Breast epithelium (tissue), 4 donors: ENCODE data around the gene WWTR1. TPM values are rescaled to one million over a fixed set of nuclear protein-coding genes. Genes with fewer than 3 reads are reported as not detected.

Experiments used
- DNase-seq, 2 donors: peaks; one replicate each; pipeline ENCODE4 v3.0.0-alpha.2; 2019; ENCODE audit warnings: low spot score in 2 of 2
- H3K27ac ChIP-seq, 2 donors: fragments of 200-600 bp; sonication (generic) in 1 of 2; one replicate each; pipeline ENCODE4 v1.5.1; 2016 to 2019; ENCODE audit warnings: mild to moderate bottlenecking in 1 of 2
- H3K27me3 ChIP-seq, 2 donors: fragments of 200-600 bp; sonication (generic) in 1 of 2; one replicate each; pipeline versions ENCODE4 v1.5.1 to v1.6.0; 2017 to 2019; ENCODE audit warnings: control low read depth in 1 of 2, mild to moderate bottlenecking in 1 of 2
- H3K36me3 ChIP-seq: fragments of 200-600 bp; one replicate; pipeline ENCODE4 v1.5.1; 2019
- H3K4me1 ChIP-seq, 2 donors: fragments of 200-600 bp; sonication (generic); one replicate each; pipeline ENCODE4 v1.5.1; 2016 to 2019; ENCODE audit warnings: control low read depth in 1 of 2
- H3K4me3 ChIP-seq, 3 donors: fragments of 200-600 bp; sonication (generic); 1 replicate in 2 of 3; 2 replicates in 1 of 3; pipeline ENCODE4 v1.5.1; 2016 to 2019; ENCODE audit warnings: mild to moderate bottlenecking in 3 of 3, moderate library complexity in 2 of 3
- H3K9me3 ChIP-seq, 2 donors: fragments of 200-600 bp; sonication (generic) in 1 of 2; one replicate each; pipeline ENCODE4 v1.5.1; 2016 to 2019; ENCODE audit warnings: control low read depth in 1 of 2
- CTCF ChIP-seq, 3 donors: fragments of 450-650 bp; IDR thresholded peaks; one replicate each; pipeline ENCODE4 v1.5.1; 2016 to 2017; ENCODE audit warnings: antibody characterized with exemption in 3 of 3, mild to moderate bottlenecking in 3 of 3, moderate library complexity in 3 of 3
- POLR2A ChIP-seq: fragments of 450-650 bp; IDR thresholded peaks from one replicate; pipeline ENCODE4 v1.6.1; 2016; ENCODE audit warnings: antibody characterized with exemption, mild to moderate bottlenecking, moderate library complexity
- POLR2AphosphoS5 ChIP-seq, 3 donors: sonication (generic); formaldehyde crosslinking; IDR thresholded peaks; one replicate each; pipeline ENCODE4 v1.6.1; 2017; ENCODE audit warnings: antibody characterized with exemption in 3 of 3
- intact Hi-C: fragments of 100-400 bp; cut with DNase I; formaldehyde crosslinking; loops from one replicate; pipeline ENCODE4 v1.15.1; 2023; ENCODE audit warnings: low total_unique reads
- total RNA-seq, 3 donors: library from RNA; depleted of rRNA; stranded (reverse); fragments of >200 nt; gene quantifications; one replicate each; pipeline ENCODE4 v1.1.0, GENCODE V29; 2016

Gene WWTR1
- total RNA-seq, 3 donors from 2014 or later = 53.6 to 98.2 (median 91.4) TPM

- H3K27ac ChIP-seq = no peak overlapping the region
- no peaks in the 10 kb centered on the region for H3K27me3 ChIP-seq
- no peak for TF ChIP-seq POLR2AphosphoS5 (IDR thresholded peaks at IDR 0.05)
- TF ChIP-seq POLR2A = no peak
- TF ChIP-seq CTCF (IDR thresholded peaks at IDR 0.05) = no peak
- H3K36me3 ChIP-seq = no peaks in the 10 kb centered on the region
- H3K4me1 ChIP-seq = no peaks in the 10 kb centered on the region
- intact Hi-C loops = no loop called here
- no peak overlapping the region for H3K4me3 ChIP-seq
- no peak for DNase-seq
- H3K9me3 ChIP-seq = no peaks in the 10 kb centered on the region
Observed at GRCh38 chr3:149494759-149495580, 162.9 kb downstream of the WWTR1 start.

GRCh38 chr3:149494022-149494758 lies 163.6 kb downstream of the WWTR1 start:
- intact Hi-C loops = no loop called here

GRCh38 chr3:149493315-149494021 lies 164.4 kb downstream of the WWTR1 start:
- no peaks in the 10 kb centered on the region for H3K4me1 ChIP-seq
- intact Hi-C loops = no loop called here
- no peak for DNase-seq
- no peaks in the 10 kb centered on the region for H3K9me3 ChIP-seq
- H3K4me3 ChIP-seq = no peak overlapping the region
- H3K27ac ChIP-seq = no peak overlapping the region
- H3K27me3 ChIP-seq = no peaks in the 10 kb centered on the region
- TF ChIP-seq POLR2AphosphoS5 (IDR thresholded peaks at IDR 0.05) (no peak), CTCF (IDR thresholded peaks at IDR 0.05) (no peak), POLR2A (no peak)
- no peaks in the 10 kb centered on the region for H3K36me3 ChIP-seq

More at GRCh38 chr3:149494022-149494758, 163.6 kb downstream of the WWTR1 start:
- H3K36me3 ChIP-seq = no peaks in the 10 kb centered on the region
- H3K27me3 ChIP-seq = no peaks in the 10 kb centered on the region
- no peaks in the 10 kb centered on the region for H3K4me1 ChIP-seq
- no peak overlapping the region for H3K27ac ChIP-seq
- peak in 1 of 2 donors; percentile 58 for DNase-seq
- no peak for TF ChIP-seq POLR2A
- TF ChIP-seq CTCF (IDR thresholded peaks at IDR 0.05) = peak; percentile 65 to 81 (median 67)
- H3K4me3 ChIP-seq = no peak overlapping the region
- no peaks in the 10 kb centered on the region for H3K9me3 ChIP-seq

GRCh38 chr3:149490260-149490971 lies 167.4 kb downstream of the WWTR1 start:
- intact Hi-C loops = no loop called here
- no peak for DNase-seq
- TF ChIP-seq POLR2AphosphoS5 (IDR thresholded peaks at IDR 0.05) (no peak), POLR2A (no peak), CTCF (IDR thresholded peaks at IDR 0.05) (no peak)
- Histone ChIP-seq H3K4me1 (no peaks in the 10 kb centered on the region), H3K9me3 (no peaks in the 10 kb centered on the region), H3K27ac (no peak overlapping the region), H3K36me3 (no peaks in the 10 kb centered on the region), H3K27me3 (no peaks in the 10 kb centered on the region), H3K4me3 (no peak overlapping the region)
